H9 (cell line): ENCODE data around the gene ZNF385B. TPM values are rescaled to one million over a fixed set of nuclear protein-coding genes. Genes with fewer than 3 reads are reported as not detected.

Experiments
- DNase-seq: peaks from one replicate; pipeline ENCODE4 v3.0.0-alpha.2; 2017
- H2AFZ ChIP-seq: one replicate; pipeline ENCODE4 v1.6.1; 2013; ENCODE audit warnings: mild to moderate bottlenecking, low read length, control low read depth, moderate library complexity
- H2AK5ac ChIP-seq: 2 replicates; pipeline ENCODE4 v1.6.1; 2013; ENCODE audit warnings: low read length, control low read depth, mixed read lengths; ENCODE audit not compliant: insufficient read length
- H2BK120ac ChIP-seq: one replicate; pipeline ENCODE4 v1.6.1; 2013; ENCODE audit warnings: low read depth, mild to moderate bottlenecking, low read length, control low read depth, inconsistent platforms; ENCODE audit not compliant: poor library complexity, severe bottlenecking
- H2BK12ac ChIP-seq: 2 replicates; pipeline ENCODE4 v1.6.1; 2013; ENCODE audit warnings: low read length, control low read depth, mixed read lengths, low read depth; ENCODE audit not compliant: insufficient read length
- H2BK15ac ChIP-seq: 2 replicates; pipeline ENCODE4 v1.6.1; 2013; ENCODE audit warnings: low read depth, low read length, control low read depth
- H2BK20ac ChIP-seq: one replicate; pipeline ENCODE4 v1.6.1; 2013; ENCODE audit warnings: low read depth, mild to moderate bottlenecking, low read length, control low read depth, inconsistent platforms; ENCODE audit not compliant: poor library complexity, severe bottlenecking
- H2BK5ac ChIP-seq: 2 replicates; pipeline ENCODE4 v1.6.1; 2013; ENCODE audit warnings: low read length, control low read depth, mixed read lengths; ENCODE audit not compliant: insufficient read length
- H3K14ac ChIP-seq: 2 replicates; pipeline ENCODE4 v1.6.1; 2013; ENCODE audit warnings: low read length, control low read depth; ENCODE audit not compliant: insufficient read depth
- H3K18ac ChIP-seq: 2 replicates; pipeline ENCODE4 v1.6.1; 2013; ENCODE audit warnings: low read depth, mild to moderate bottlenecking, mixed read lengths, low read length, control low read depth; ENCODE audit not compliant: insufficient read length
- H3K23ac ChIP-seq: 2 replicates; pipeline ENCODE4 v1.6.1; 2013; ENCODE audit warnings: low read length, control low read depth, mixed read lengths, low read depth; ENCODE audit not compliant: insufficient read length
- H3K23me2 ChIP-seq: 2 replicates; pipeline ENCODE4 v1.6.1; 2013; ENCODE audit warnings: low read depth, mild to moderate bottlenecking, mixed read lengths, low read length, control low read depth; ENCODE audit not compliant: insufficient read length, poor library complexity, severe bottlenecking
- H3K27ac ChIP-seq: 2 replicates; pipeline ENCODE4 v1.5.1; 2013; ENCODE audit warnings: low read length, control low read depth, mixed read lengths, low read depth; ENCODE audit not compliant: insufficient read length
- H3K27me3 ChIP-seq: 2 replicates; pipeline ENCODE4 v1.6.1; 2013; ENCODE audit warnings: low read length, control low read depth, inconsistent platforms; ENCODE audit not compliant: insufficient read depth
- H3K4ac ChIP-seq: 2 replicates; pipeline ENCODE4 v1.6.1; 2013; ENCODE audit warnings: low read depth, mild to moderate bottlenecking, control low read depth, inconsistent platforms, low read length, moderate library complexity
- H3K4me1 ChIP-seq: 2 replicates; pipeline ENCODE4 v1.6.1; 2013; ENCODE audit warnings: low read length, control low read depth, inconsistent platforms; ENCODE audit not compliant: insufficient read depth
- H3K4me2 ChIP-seq: 2 replicates; pipeline ENCODE4 v1.6.1; 2013; ENCODE audit warnings: low read length, control low read depth, mixed read lengths; ENCODE audit not compliant: insufficient read length, insufficient read depth
- H3K56ac ChIP-seq: 2 replicates; pipeline ENCODE4 v1.6.1; 2013; ENCODE audit warnings: low read depth, mild to moderate bottlenecking, mixed read lengths, low read length, control low read depth; ENCODE audit not compliant: insufficient read length
- H3K79me1 ChIP-seq: 2 replicates; pipeline ENCODE4 v1.6.1; 2013; ENCODE audit warnings: low read depth, mild to moderate bottlenecking, moderate library complexity, low read length, control low read depth, inconsistent platforms; ENCODE audit not compliant: insufficient read depth, poor library complexity, severe bottlenecking
- H3K79me2 ChIP-seq: 2 replicates; pipeline ENCODE4 v1.6.1; 2013; ENCODE audit warnings: low read length, control low read depth, inconsistent platforms; ENCODE audit not compliant: insufficient read depth
- H3K9ac ChIP-seq: 2 replicates; pipeline ENCODE4 v1.6.1; 2013; ENCODE audit warnings: low read length, control low read depth, mixed read lengths; ENCODE audit not compliant: insufficient read length; ENCODE audit errors: extremely low read depth
- H3K9me3 ChIP-seq: one replicate; pipeline ENCODE4 v1.6.1; 2013; ENCODE audit warnings: low read depth, low read length, inconsistent platforms; ENCODE audit not compliant: control insufficient read depth
- H3T11ph ChIP-seq: one replicate; pipeline ENCODE4 v1.6.1; 2013; ENCODE audit warnings: mild to moderate bottlenecking, low read length, control low read depth, inconsistent platforms
- H4K20me1 ChIP-seq: one replicate; pipeline ENCODE4 v1.6.1; 2013; ENCODE audit not compliant: control insufficient read depth, insufficient read length, insufficient read depth
- H4K5ac ChIP-seq: 2 replicates; pipeline ENCODE4 v1.6.1; 2013; ENCODE audit warnings: low read depth, mild to moderate bottlenecking, mixed read lengths, low read length, control low read depth; ENCODE audit not compliant: insufficient read length
- H4K8ac ChIP-seq: replicated peaks from 2 replicates; pipeline ENCODE4 v1.6.1; 2013; ENCODE audit warnings: low read length, control low read depth, mixed read lengths, low read depth; ENCODE audit not compliant: insufficient read length
- H4K91ac ChIP-seq: 2 replicates; pipeline ENCODE4 v1.6.1; 2013; ENCODE audit warnings: low read depth, mild to moderate bottlenecking, moderate library complexity, mixed read lengths, low read length, control low read depth; ENCODE audit not compliant: insufficient read length
- H3K27ac Mint-ChIP-seq, 3 experiments: 2 replicates in 2 of 3; 3 replicates in 1 of 3; pipeline ENCODE4 v1.8.0; 2020 to 2021; ENCODE audit warnings: mixed read lengths in 3 of 3, mild to moderate bottlenecking in 1 of 3, moderate library complexity in 1 of 3
- H3K27me3 Mint-ChIP-seq: 2 replicates; pipeline ENCODE4 v1.8.0; 2021; ENCODE audit warnings: low read depth, mild to moderate bottlenecking, moderate library complexity, mixed read lengths
- H3K36me3 Mint-ChIP-seq, 3 experiments: 2 replicates in 2 of 3; 3 replicates in 1 of 3; pipeline ENCODE4 v1.8.0; 2020 to 2021; ENCODE audit warnings: low read depth in 3 of 3, mixed read lengths in 3 of 3; ENCODE audit not compliant: insufficient read depth in 1 of 3
- H3K4me1 Mint-ChIP-seq, 2 experiments: 2 replicates each; pipeline ENCODE4 v1.8.0; 2020; ENCODE audit warnings: mixed read lengths in 2 of 2
- H3K4me3 Mint-ChIP-seq, 2 experiments: 2 replicates in 1 of 2; 3 replicates in 1 of 2; pipeline ENCODE4 v1.8.0; 2020 to 2021; ENCODE audit warnings: mild to moderate bottlenecking in 2 of 2, mixed read lengths in 2 of 2, moderate library complexity in 1 of 2
- H3K9me3 Mint-ChIP-seq, 2 experiments: 2 replicates in 1 of 2; 3 replicates in 1 of 2; pipeline ENCODE4 v1.8.0; 2020; ENCODE audit warnings: mild to moderate bottlenecking in 2 of 2, mixed read lengths in 2 of 2, moderate library complexity in 1 of 2
- CTCF ChIP-seq: fragments of 200-600 bp; sonication (generic); conservative IDR thresholded peaks from 3 replicates; pipeline ENCODE4 v1.8.0; 2021; ENCODE audit warnings: antibody characterized with exemption, mild to moderate bottlenecking
- WGBS: extraction: QIAGEN DNeasy Blood & Tissue Kit; methylation state at CpG from one replicate; pipeline ENCODE4 v1.1.7; 2013; ENCODE audit warnings: missing lambda C conversion rate, low lambda C conversion rate, mixed read lengths; ENCODE audit not compliant: insufficient read length; ENCODE audit errors: extremely low coverage; 5-methylcytosine and 5-hydroxymethylcytosine counted together
- total RNA-seq: library from RNA; stranded (reverse); gene quantifications from 2 replicates; pipeline ENCODE4 v1.2.1, GENCODE V29; 2021

The ZNF385B gene
- total RNA-seq, 1 experiment from 2014 or later = 2.1 TPM

GRCh38 chr2:179543361-179543901, 318.0 kb downstream of the ZNF385B start:
- no peaks in the 10 kb centered on the region for H3K79me1 ChIP-seq
- H3K27ac ChIP-seq = no peak overlapping the region
- no peaks in the 10 kb centered on the region; the same call in 1 of the 2 replicates for H3K4me1 ChIP-seq
- Mint-ChIP-seq H3K27me3 (peaks cover 24% of the 10 kb centered on the region), H3K36me3 (peaks cover 3 to 18% (median 4%) of the 10 kb centered on the region in 3 experiments; a peak in 4 of 7 replicates), H3K4me3 (no peak overlapping the region), H3K9me3 (peaks cover 4 to 10% of the 10 kb centered on the region in 2 experiments), H3K4me1 (peaks cover 13 to 21% of the 10 kb centered on the region in 2 experiments), H3K27ac (no peak overlapping the region)
- H3K23me2 ChIP-seq = no peaks in the 10 kb centered on the region
- H3K79me2 ChIP-seq = no peaks in the 10 kb centered on the region
- H3K14ac ChIP-seq = no peak overlapping the region
- H3K56ac ChIP-seq = no peak overlapping the region
- no peak overlapping the region for H2BK20ac ChIP-seq
- H3K9ac ChIP-seq = no peak overlapping the region
- H4K91ac ChIP-seq = no peak overlapping the region
- H3K9me3 ChIP-seq = no peaks in the 10 kb centered on the region
- no peak overlapping the region for H2BK15ac ChIP-seq
- H2AFZ ChIP-seq = no peak overlapping the region
- H3K4ac ChIP-seq = no peak overlapping the region
- H4K5ac ChIP-seq = no peak overlapping the region
- H3K27me3 ChIP-seq = no peaks in the 10 kb centered on the region
- no peak overlapping the region for H3K4me2 ChIP-seq
- H2BK120ac ChIP-seq = no peak overlapping the region
- no peak for TF ChIP-seq CTCF
- no peak overlapping the region for H2AK5ac ChIP-seq
- H4K20me1 ChIP-seq = no peaks in the 10 kb centered on the region
- H4K8ac ChIP-seq = no peak overlapping the region
- WGBS = no CpG with 5 or more reads among the region's 3 CpGs
- no peak for DNase-seq
- no peak overlapping the region for H2BK12ac ChIP-seq
- H3T11ph ChIP-seq = no peak overlapping the region
- H3K18ac ChIP-seq = no peak overlapping the region
- H2BK5ac ChIP-seq = no peak overlapping the region
- H3K23ac ChIP-seq = no peak overlapping the region
